Spinal cord (tissue), 10 donors: Measurements from ENCODE around the gene MAN1C1. TPM values are rescaled to one million over a fixed set of nuclear protein-coding genes. Genes with fewer than 3 reads are reported as not detected.

Experiments
- DNase-seq, 6 donors: peaks; one replicate each; pipeline versions ENCODE4 v3.0.0 to v3.0.0-alpha.2; 2013 to 2015; ENCODE audit warnings: low spot score in 6 of 6, low read depth in 4 of 6
- H3K27ac ChIP-seq: one replicate; pipeline ENCODE4 v1.5.1; 2013; ENCODE audit warnings: low read depth, low read length, control low read depth
- H3K27me3 ChIP-seq: one replicate; pipeline ENCODE4 v1.6.1; 2013; ENCODE audit warnings: low read length; ENCODE audit not compliant: control insufficient read depth, insufficient read depth
- H3K36me3 ChIP-seq: one replicate; pipeline ENCODE4 v1.6.1; 2013; ENCODE audit warnings: low read length; ENCODE audit not compliant: control insufficient read depth, insufficient read depth
- H3K4me1 ChIP-seq: one replicate; pipeline ENCODE4 v1.6.1; 2013; ENCODE audit warnings: low read length; ENCODE audit not compliant: control insufficient read depth, insufficient read depth
- H3K4me3 ChIP-seq: one replicate; pipeline ENCODE4 v1.5.1; 2013; ENCODE audit warnings: low read depth, low read length, control low read depth
- H3K9me3 ChIP-seq: one replicate; pipeline ENCODE4 v1.6.1; 2013; ENCODE audit warnings: low read length; ENCODE audit not compliant: control insufficient read depth, insufficient read depth
- WGBS: methylation state at CpG from one replicate; pipeline ENCODE4 v1.1.5; 2013; ENCODE audit warnings: missing lambda C conversion rate; ENCODE audit not compliant: insufficient coverage; 5-methylcytosine and 5-hydroxymethylcytosine counted together
- polyA plus RNA-seq, 2 donors: library from polyadenylated mRNA; unstranded; fragments of 120-200 nt; gene quantifications; one replicate each; pipeline ENCODE4 v1.2.1, GENCODE V29; 2013; ENCODE audit not compliant: insufficient read length in 2 of 2
- total RNA-seq, 2 donors: library from RNA; depleted of rRNA in 1 of 2; stranded (reverse); fragments of 120-200 nt in 1 of 2; fragments of >200 nt in 1 of 2; gene quantifications; one replicate each; pipeline versions ENCODE4 v1.2.3 to v1.2.4, GENCODE V29; 2013 to 2014
- donor health status: healthy.

The MAN1C1 gene
- total and polyA plus RNA-seq, 4 donors = 18.4 to 59.7 (median 49.4) TPM

DNA sequence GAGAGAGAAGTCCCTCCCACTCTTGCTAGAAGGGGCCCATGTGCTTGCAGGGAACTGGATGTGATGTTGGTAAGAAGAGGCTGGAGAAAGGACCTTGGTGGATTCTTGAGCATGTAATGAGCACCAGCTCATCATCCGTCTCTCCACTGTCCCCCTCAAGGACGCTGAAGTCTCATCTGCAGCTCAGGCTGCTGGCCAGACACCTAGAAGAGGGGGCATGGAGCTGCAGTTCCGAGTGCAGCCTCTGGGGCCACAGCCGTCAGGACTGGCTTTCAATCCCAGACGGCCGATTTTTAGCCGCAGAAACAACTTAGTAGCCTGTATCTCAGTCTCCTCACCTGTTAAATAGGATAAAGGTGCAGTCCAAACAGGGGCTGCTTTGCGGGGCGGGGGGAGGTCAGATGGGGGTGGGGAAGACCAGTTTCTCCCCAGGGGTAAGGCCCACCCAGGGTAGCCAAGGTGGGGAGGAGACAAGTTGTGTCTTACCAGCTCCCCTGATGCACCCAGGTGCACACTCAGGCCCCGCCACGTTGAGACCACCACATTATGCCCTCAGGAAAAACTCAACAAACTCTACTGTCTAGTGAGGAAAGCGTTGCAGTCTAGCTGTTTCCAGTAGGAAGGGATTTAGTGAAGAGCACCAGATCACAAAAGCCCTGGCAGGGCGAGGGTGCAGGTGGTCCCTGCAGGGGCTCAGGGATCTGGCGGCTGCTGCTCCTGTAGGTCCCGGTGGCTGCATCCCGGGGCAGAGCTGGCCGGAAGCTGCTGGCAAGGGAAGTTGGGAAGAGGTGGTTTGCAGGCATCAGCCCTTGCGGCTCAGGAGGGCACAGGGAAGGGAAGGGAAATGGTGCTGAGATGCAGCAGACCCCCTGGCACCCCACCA is 43.6 kb upstream of the MAN1C1 start:
- Histone ChIP-seq H3K27me3 (peaks cover 2% of the 10 kb centered on the region), H3K4me3 (no peak overlapping the region), H3K9me3 (no peaks in the 10 kb centered on the region), H3K36me3 (no peaks in the 10 kb centered on the region), H3K4me1 (peaks cover 47% of the 10 kb centered on the region), H3K27ac (no peak overlapping the region)
- WGBS = 33% methylated on average over 11 of the region's 18 CpGs
- peak in 2 of 6 donors; percentile 55 to 60 for DNase-seq

DNA sequence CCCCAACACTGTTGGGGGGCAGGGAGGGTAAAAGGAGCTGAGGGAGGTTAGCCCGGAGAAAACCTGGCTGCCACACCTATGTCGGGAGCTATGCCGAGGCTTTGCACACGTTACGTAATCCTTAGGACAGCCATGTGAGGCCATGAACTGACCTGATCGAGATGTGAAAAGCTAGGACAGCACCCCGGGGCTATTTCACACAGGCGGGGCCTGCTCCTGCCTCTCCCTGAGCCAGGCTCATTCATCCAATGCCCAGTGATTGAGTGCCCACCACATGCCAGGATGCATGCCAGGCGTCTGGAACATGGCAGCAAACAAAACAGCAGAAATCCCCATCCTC is 43.0 kb upstream of the MAN1C1 start:
- DNase-seq = no peak
- H3K9me3 ChIP-seq = no peaks in the 10 kb centered on the region
- no peak overlapping the region for H3K27ac ChIP-seq
- 60% methylated on average over 8 of the region's 9 CpGs for WGBS
- H3K27me3 ChIP-seq = peaks cover 2% of the 10 kb centered on the region
- H3K4me1 ChIP-seq = peaks cover 46% of the 10 kb centered on the region
- no peak overlapping the region for H3K4me3 ChIP-seq
- no peaks in the 10 kb centered on the region for H3K36me3 ChIP-seq

DNA sequence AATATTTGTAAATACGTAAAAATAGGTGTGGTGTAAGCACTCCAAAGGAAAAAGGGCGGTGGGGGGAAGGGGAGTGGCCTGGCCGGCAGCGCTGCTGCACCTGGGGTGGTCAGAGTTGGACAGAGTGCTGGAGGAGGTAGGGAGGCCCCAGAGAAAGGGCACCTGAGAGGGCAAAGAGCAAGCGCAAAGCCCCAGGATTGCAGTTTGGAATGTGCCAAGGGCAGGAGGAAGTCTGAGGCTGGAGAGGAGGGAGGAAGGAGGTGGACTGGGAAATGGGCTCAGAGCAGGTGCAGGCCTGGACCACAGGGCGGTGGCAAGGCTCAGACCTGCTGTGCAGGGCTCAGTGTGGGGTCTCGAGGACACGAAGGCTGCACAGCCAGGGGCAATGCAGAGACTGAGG is 42.6 kb upstream of the MAN1C1 start:
- no peaks in the 10 kb centered on the region for H3K9me3 ChIP-seq
- WGBS = 78% methylated on average over 8 of the region's 8 CpGs
- H3K36me3 ChIP-seq = no peaks in the 10 kb centered on the region
- no peak for DNase-seq
- H3K4me3 ChIP-seq = no peak overlapping the region
- no peak overlapping the region for H3K27ac ChIP-seq
- H3K4me1 ChIP-seq = peaks cover 42% of the 10 kb centered on the region
- peaks cover 2% of the 10 kb centered on the region for H3K27me3 ChIP-seq

DNA sequence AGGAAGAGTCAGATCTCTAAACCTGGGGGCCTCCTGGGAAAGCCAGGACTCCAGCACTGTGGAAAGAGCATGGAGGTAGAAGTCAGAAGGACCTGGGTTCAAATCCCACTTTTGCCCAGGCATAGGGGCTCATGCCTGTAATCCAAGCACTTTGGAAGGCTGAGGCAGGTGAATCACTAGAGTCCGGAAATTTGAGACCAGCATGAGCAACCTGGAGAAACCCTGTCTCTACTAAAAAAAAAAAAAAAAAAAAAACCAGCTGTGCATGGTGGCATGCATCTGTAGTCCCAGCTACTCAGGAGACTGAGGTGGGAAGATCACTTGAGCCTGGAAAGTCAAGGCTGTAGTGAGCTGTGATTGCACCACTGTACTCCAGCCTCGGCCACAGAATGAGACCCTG is 41.4 kb upstream of the MAN1C1 start:
- no peak overlapping the region for H3K27ac ChIP-seq

DNA sequence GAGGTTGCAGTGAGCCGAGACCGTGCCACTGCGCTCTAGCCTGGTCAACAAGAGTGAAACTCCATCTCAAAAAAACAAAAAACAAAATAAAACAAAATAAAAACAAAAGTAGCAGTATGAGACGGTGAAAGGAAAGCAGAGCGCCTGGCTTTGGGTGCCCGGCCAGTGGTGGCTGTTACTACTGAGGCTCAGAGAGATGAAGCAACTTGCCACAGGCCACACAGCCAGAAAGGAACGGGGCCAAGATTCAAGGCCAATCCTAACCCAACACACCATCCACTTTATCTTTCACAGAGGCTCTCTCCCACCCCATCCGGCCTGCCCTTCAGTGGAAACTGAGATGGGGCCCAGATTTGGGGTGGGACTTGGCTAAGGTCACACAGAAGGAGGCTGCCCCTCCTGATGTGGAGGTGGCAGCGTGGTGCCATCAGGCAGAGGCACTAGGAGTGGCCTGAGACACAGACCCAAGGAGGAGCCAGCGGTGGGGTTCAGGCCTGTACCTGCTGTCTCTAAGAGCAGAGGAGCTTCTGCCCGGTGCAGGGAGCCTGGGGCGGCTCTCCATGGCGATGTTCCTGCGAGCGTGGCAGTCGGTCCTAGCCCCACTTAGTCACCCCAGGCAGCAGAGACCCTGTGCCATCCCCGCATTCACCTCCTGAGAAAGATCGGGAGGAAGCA is 40.0 kb upstream of the MAN1C1 start:
- H3K36me3 ChIP-seq = peaks cover under 1% of the 10 kb centered on the region
- no peaks in the 10 kb centered on the region for H3K9me3 ChIP-seq
- H3K27ac ChIP-seq = no peak overlapping the region
- peaks cover 42% of the 10 kb centered on the region for H3K4me1 ChIP-seq
- DNase-seq = no peak
- WGBS = 85% methylated on average over 10 of the region's 18 CpGs
- no peak overlapping the region for H3K4me3 ChIP-seq
- H3K27me3 ChIP-seq = peaks cover 2% of the 10 kb centered on the region

More for the DNA sequence above, 41.4 kb upstream of the MAN1C1 start:
- Histone ChIP-seq H3K4me1 (peaks cover 36% of the 10 kb centered on the region), H3K9me3 (no peaks in the 10 kb centered on the region), H3K27me3 (peaks cover 2% of the 10 kb centered on the region), H3K36me3 (no peaks in the 10 kb centered on the region), H3K4me3 (no peak overlapping the region)
- DNase-seq = no peak
- no CpG with 5 or more reads among the region's 2 CpGs for WGBS

DNA sequence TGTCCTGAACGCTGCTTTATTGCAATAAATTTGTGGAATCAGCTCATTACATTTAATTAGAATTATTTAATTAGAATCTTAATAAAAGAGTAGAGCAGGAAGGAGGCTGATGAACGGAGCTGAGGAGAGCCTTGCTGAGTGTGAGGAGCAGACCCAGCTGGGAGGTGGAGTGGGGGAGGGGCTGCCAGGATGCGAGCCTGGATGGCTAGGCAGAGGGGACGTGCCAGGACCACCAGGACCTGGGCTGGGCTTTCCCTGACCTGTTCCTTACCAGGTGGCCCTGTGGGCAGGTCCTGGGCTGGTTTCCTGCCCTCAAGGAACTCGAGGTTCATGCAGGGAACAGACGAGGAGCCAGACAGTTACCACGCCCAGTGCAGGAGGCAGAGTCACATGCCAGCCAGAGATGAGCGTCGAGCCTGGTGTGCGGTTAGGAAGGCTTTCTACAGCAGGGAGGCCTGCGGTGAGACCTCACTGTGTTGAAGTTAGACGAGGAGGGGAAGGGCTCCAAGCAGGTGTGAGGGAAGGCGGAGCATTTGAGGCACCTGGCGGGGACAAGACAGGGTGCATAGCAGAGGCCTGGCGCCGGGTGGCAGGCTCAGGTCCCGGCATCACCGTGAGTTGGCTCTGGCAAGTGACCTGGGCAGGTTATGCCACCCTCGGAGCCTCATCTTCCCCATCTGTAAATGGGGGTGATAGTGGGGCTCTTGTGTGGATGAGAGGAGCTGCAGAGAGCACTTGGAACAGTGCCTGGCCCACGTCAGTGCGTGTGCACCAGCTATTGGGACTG is 39.3 kb upstream of the MAN1C1 start:
- DNase-seq = peak in 1 of 6 donors; percentile 57
- WGBS = 79% methylated on average over 20 of the region's 21 CpGs
- no peak overlapping the region for H3K27ac ChIP-seq
- no peak overlapping the region for H3K4me3 ChIP-seq
- peaks cover 46% of the 10 kb centered on the region for H3K4me1 ChIP-seq
- no peaks in the 10 kb centered on the region for H3K9me3 ChIP-seq
- peaks cover 2% of the 10 kb centered on the region for H3K27me3 ChIP-seq
- H3K36me3 ChIP-seq = peaks cover 3% of the 10 kb centered on the region

DNA sequence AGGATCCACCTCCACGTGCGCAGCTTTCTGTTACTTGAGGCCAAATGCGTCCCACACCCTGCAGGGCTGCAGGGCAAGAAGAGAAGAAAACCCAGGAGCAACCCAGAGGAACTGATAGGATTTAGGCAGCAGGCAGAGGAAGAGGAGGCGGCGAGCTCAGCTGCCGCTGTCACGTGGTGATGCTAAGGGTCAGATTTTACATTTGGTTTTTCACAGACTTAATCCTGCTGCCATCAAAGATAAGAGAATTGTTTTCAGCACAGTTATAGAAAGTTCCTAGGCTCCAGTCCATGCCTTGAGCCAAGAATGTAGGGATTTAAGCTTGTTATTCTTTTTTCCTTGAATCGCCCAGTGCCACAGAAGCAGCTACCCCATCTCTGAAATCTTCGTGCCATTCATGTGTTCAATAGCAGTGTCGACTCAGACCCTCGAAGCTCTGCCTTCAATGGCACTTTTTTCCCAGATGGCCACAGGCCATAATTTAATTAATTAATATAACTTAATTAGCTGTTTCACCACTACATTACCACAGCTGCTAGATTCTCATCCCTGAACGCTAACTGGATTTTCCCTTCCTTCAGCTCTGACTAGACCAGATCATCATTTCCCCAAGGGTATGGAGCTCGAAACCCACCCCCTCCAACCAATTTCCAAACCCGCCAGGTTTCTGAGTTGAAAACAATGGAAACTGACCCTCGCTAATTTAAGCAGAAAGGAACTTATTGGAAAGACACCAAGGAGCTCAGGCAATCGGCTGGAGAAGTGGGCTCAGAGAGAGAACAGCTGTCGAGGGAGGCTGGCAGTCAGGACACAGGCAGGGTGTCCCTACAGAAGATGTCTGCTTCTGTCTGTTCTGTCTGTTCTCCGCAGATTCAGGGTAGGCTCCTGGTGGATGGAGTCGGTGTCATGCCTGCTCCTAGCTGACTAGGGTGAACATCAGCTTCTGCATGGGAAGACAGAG is 37.0 kb upstream of the MAN1C1 start:
- 61% methylated on average over 14 of the region's 19 CpGs for WGBS
- H3K27me3 ChIP-seq = no peaks in the 10 kb centered on the region
- no peaks in the 10 kb centered on the region for H3K9me3 ChIP-seq
- peaks cover 3% of the 10 kb centered on the region for H3K36me3 ChIP-seq
- DNase-seq = peak in 1 of 6 donors; percentile 30
- no peak overlapping the region for H3K27ac ChIP-seq
- H3K4me3 ChIP-seq = no peak overlapping the region
- H3K4me1 ChIP-seq = peaks cover 34% of the 10 kb centered on the region

DNA sequence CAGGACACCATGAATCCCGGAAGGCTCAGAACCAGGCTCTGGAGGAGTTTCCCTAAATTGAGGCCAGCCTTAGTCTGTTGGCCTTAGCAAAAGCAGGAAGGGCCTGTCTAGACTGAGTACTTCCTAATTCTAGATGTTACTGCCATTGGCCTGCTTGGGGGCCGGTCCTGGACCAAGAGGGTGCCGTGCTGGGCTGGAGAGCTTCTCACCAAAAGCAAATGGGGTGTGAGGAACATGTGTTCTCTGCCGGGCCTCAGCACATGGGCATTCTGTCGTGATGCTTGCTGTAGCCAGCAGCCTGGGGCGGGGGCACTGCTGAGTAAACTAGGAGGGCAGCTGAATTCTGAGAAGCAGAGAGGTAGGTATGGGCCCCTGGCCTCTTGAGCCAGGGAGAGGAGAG is 35.7 kb upstream of the MAN1C1 start:
- H3K4me3 ChIP-seq = no peak overlapping the region
- H3K36me3 ChIP-seq = peaks cover 3% of the 10 kb centered on the region
- no peaks in the 10 kb centered on the region for H3K27me3 ChIP-seq
- no peak overlapping the region for H3K27ac ChIP-seq
- peak in 1 of 6 donors; percentile 8 for DNase-seq
- 63% methylated on average over 6 of the region's 6 CpGs for WGBS
- H3K9me3 ChIP-seq = no peaks in the 10 kb centered on the region
- H3K4me1 ChIP-seq = peaks cover 34% of the 10 kb centered on the region

DNA sequence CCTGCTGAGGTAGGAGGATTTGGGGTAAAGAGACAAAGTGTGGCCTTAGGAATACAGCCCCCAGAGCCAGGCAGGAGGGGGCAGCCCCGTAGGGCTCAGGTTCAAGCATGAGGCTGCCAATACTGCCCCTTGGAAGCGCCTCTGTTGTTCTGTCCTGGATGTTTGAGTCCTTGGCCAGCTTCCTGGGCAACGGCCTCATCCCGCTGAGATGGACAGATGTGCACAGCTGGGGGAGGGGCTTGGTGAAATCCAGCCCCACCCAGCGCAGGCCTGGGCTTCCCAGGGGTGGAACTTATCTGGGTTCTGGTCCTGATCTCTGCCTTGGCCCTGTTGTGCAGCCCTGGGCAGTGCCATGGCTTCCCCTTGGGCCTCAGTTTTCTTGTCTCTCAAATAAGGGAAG is 34.8 kb upstream of the MAN1C1 start:
- Histone ChIP-seq H3K27ac (no peak overlapping the region), H3K9me3 (no peaks in the 10 kb centered on the region), H3K27me3 (no peaks in the 10 kb centered on the region), H3K4me3 (no peak overlapping the region), H3K36me3 (peaks cover 3% of the 10 kb centered on the region), H3K4me1 (peaks cover 34% of the 10 kb centered on the region)
- peak in 1 of 6 donors; percentile 74 for DNase-seq
- WGBS = 29% methylated on average over 5 of the region's 5 CpGs
